Measurements from ENCODE around the gene HRC.

Gene HRC

DNA sequence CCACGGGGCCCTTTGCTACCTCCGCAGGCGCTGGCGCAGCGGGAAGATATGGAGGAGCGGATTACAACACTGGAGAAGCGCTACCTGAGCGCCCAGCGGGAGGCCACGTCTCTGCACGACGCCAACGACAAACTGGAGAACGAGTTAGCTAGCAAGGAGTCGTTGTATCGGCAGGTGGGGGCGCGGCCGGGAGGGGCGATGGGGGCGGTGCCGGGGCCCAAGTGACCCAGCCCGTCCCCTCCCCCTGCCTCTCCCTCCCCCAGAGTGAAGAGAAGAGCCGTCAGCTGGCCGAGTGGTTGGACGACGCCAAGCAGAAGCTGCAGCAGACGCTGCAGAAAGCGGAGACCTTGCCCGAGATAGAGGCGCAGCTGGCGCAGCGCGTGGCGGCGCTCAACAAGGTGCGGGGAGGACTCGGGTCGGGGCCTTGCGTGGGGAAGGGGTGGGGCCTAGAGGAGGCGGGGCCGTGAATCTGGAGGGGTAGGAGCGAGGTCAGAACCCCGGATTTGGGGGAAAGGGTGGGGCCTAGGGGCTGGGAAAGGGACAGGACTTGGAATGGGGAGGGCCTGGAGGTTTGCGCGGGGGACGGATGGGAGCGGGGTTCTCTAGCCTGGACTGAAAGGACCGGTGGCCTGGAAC lies 22.1 kb downstream of the HRC start:
- no peak for ATAC-seq
- TF ChIP-seq ZFP3 (CRISPR knock-in tag; IDR thresholded peaks at IDR 0.05): no peak
- TF ChIP-seq ISL1 (CRISPR knock-in tag; IDR thresholded peaks at IDR 0.05): no peak
- no peak for TF ChIP-seq ZNF70 (CRISPR knock-in tag; IDR thresholded peaks at IDR 0.05)
- no peak for TF ChIP-seq TCF4 (CRISPR knock-in tag; IDR thresholded peaks at IDR 0.05; ENCODE audit: borderline replicate concordance)
- TF ChIP-seq, protein P1, sequence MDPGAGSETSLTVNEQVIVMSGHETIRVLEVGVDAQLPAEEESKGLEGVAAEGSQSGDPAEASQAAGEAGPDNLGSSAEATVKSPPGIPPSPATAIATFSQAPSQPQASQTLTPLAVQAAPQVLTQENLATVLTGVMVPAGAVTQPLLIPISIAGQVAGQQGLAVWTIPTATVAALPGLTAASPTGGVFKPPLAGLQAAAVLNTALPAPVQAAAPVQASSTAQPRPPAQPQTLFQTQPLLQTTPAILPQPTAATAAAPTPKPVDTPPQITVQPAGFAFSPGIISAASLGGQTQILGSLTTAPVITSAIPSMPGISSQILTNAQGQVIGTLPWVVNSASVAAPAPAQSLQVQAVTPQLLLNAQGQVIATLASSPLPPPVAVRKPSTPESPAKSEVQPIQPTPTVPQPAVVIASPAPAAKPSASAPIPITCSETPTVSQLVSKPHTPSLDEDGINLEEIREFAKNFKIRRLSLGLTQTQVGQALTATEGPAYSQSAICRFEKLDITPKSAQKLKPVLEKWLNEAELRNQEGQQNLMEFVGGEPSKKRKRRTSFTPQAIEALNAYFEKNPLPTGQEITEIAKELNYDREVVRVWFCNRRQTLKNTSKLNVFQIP (CRISPR knock-in tag; IDR thresholded peaks at IDR 0.05; ENCODE audit: borderline replicate concordance, low read depth): no peak
- TF ChIP-seq, protein P2, sequence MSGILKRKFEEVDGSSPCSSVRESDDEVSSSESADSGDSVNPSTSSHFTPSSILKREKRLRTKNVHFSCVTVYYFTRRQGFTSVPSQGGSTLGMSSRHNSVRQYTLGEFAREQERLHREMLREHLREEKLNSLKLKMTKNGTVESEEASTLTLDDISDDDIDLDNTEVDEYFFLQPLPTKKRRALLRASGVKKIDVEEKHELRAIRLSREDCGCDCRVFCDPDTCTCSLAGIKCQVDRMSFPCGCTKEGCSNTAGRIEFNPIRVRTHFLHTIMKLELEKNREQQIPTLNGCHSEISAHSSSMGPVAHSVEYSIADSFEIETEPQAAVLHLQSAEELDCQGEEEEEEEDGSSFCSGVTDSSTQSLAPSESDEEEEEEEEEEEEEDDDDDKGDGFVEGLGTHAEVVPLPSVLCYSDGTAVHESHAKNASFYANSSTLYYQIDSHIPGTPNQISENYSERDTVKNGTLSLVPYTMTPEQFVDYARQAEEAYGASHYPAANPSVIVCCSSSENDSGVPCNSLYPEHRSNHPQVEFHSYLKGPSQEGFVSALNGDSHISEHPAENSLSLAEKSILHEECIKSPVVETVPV (CRISPR knock-in tag; IDR thresholded peaks at IDR 0.05): no peak
- TF ChIP-seq TOX (CRISPR knock-in tag; IDR thresholded peaks at IDR 0.05; ENCODE audit: borderline replicate concordance): no peak
- TF ChIP-seq OSR1 (CRISPR knock-in tag; IDR thresholded peaks at IDR 0.05): no peak

DNA sequence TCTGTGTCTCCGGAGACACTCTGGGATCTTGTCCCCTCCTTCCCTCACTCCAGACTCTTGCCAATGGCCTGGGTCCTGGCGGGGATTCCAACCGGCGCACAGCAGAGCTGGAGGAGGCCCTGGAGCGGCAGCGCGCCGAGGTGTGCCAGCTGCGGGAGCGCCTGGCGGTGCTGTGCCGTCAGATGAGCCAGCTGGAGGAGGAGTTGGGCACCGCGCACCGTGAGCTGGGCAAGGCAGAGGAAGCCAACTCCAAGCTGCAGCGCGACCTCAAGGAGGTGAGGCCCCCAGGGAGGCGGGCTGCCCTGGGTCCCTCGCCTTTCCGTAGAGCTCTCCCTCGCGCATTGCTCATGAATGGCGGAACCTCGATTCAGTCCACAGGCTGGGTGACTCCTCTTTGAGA lies 24.9 kb downstream of the HRC start:
- TF ChIP-seq CSDC2 (CRISPR knock-in tag; IDR thresholded peaks at IDR 0.05): no peak
- ATAC-seq: no peak

DNA sequence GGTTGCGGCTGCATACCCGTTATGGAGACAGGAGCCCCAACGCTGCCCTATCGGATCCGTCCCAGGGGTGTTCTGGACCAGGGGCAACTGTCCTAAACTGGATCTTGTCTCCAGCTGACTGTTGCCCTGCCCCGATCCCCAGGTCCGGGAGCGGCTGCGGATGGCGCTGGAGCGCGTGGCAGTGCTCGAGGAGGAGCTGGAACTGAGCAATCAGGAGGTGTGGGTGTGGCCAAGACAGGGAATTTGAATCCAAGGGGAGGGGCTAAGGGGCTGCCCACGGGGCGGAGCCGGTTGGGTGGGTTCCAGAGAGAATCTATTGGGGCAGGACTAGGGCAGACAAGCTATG lies 26.0 kb downstream of the HRC start:
- ATAC-seq: no peak
- TF ChIP-seq RARB (CRISPR knock-in tag; IDR thresholded peaks at IDR 0.05) (no peak), TCF4 (CRISPR knock-in tag; IDR thresholded peaks at IDR 0.05; ENCODE audit: borderline replicate concordance) (no peak), ZFP3 (CRISPR knock-in tag; IDR thresholded peaks at IDR 0.05) (no peak), CSDC2 (CRISPR knock-in tag; IDR thresholded peaks at IDR 0.05) (no peak), GLIS3 (CRISPR knock-in tag; IDR thresholded peaks at IDR 0.05) (no peak), ESRRG (CRISPR knock-in tag; IDR thresholded peaks at IDR 0.05) (no peak), PPARA (CRISPR knock-in tag; IDR thresholded peaks at IDR 0.05; ENCODE audit: borderline replicate concordance) (no peak), TOX (CRISPR knock-in tag; IDR thresholded peaks at IDR 0.05; ENCODE audit: borderline replicate concordance) (no peak), ARNTL (CRISPR knock-in tag; IDR thresholded peaks at IDR 0.05; ENCODE audit: borderline replicate concordance, low read depth) (no peak), ZFP30 (CRISPR knock-in tag; IDR thresholded peaks at IDR 0.05) (no peak), BACH2 (CRISPR knock-in tag; IDR thresholded peaks at IDR 0.05; ENCODE audit: borderline replicate concordance) (no peak), ISL1 (CRISPR knock-in tag; IDR thresholded peaks at IDR 0.05) (no peak), SNAI2 (CRISPR knock-in tag; IDR thresholded peaks at IDR 0.05) (no peak)
- TF ChIP-seq, protein P3, sequence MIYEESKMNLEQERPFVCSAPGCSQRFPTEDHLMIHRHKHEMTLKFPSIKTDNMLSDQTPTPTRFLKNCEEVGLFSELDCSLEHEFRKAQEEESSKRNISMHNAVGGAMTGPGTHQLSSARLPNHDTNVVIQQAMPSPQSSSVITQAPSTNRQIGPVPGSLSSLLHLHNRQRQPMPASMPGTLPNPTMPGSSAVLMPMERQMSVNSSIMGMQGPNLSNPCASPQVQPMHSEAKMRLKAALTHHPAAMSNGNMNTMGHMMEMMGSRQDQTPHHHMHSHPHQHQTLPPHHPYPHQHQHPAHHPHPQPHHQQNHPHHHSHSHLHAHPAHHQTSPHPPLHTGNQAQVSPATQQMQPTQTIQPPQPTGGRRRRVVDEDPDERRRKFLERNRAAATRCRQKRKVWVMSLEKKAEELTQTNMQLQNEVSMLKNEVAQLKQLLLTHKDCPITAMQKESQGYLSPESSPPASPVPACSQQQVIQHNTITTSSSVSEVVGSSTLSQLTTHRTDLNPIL (CRISPR knock-in tag; IDR thresholded peaks at IDR 0.05; ENCODE audit: low read depth): no peak
- TF ChIP-seq, protein P4, sequence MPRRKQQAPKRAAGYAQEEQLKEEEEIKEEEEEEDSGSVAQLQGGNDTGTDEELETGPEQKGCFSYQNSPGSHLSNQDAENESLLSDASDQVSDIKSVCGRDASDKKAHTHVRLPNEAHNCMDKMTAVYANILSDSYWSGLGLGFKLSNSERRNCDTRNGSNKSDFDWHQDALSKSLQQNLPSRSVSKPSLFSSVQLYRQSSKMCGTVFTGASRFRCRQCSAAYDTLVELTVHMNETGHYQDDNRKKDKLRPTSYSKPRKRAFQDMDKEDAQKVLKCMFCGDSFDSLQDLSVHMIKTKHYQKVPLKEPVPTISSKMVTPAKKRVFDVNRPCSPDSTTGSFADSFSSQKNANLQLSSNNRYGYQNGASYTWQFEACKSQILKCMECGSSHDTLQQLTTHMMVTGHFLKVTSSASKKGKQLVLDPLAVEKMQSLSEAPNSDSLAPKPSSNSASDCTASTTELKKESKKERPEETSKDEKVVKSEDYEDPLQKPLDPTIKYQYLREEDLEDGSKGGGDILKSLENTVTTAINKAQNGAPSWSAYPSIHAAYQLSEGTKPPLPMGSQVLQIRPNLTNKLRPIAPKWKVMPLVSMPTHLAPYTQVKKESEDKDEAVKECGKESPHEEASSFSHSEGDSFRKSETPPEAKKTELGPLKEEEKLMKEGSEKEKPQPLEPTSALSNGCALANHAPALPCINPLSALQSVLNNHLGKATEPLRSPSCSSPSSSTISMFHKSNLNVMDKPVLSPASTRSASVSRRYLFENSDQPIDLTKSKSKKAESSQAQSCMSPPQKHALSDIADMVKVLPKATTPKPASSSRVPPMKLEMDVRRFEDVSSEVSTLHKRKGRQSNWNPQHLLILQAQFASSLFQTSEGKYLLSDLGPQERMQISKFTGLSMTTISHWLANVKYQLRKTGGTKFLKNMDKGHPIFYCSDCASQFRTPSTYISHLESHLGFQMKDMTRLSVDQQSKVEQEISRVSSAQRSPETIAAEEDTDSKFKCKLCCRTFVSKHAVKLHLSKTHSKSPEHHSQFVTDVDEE (CRISPR knock-in tag; IDR thresholded peaks at IDR 0.05): no peak
- TF ChIP-seq, protein P5, sequence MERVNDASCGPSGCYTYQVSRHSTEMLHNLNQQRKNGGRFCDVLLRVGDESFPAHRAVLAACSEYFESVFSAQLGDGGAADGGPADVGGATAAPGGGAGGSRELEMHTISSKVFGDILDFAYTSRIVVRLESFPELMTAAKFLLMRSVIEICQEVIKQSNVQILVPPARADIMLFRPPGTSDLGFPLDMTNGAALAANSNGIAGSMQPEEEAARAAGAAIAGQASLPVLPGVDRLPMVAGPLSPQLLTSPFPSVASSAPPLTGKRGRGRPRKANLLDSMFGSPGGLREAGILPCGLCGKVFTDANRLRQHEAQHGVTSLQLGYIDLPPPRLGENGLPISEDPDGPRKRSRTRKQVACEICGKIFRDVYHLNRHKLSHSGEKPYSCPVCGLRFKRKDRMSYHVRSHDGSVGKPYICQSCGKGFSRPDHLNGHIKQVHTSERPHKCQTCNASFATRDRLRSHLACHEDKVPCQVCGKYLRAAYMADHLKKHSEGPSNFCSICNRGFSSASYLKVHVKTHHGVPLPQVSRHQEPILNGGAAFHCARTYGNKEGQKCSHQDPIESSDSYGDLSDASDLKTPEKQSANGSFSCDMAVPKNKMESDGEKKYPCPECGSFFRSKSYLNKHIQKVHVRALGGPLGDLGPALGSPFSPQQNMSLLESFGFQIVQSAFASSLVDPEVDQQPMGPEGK (CRISPR knock-in tag; IDR thresholded peaks at IDR 0.05; ENCODE audit: borderline replicate concordance): no peak
